PC-3 (cell line): Measurements from ENCODE around the gene TRIP11. TPM values are rescaled to one million over a fixed set of nuclear protein-coding genes. Genes with fewer than 3 reads are reported as not detected.

Source experiments
- ATAC-seq: fragments of 200-7000 bp; cut with Tn5 transposase; 2 replicates; pipeline ENCODE4 v1.9.1; 2020; ENCODE audit warnings: mild to moderate bottlenecking, moderate library complexity
- BruUV-seq: library from RNA; stranded (reverse); fragments of 400-500 nt; replicated peaks from 2 replicates; lab custom pipeline; 2021; lab: Mats Ljungman, UMichigan
- CTCF ChIA-PET: fragments of 300-600 bp; sonication (Branson Sonifier 250); formaldehyde crosslinking; loops from one replicate; lab custom pipeline; 2022; ENCODE audit warnings: antibody characterized with exemption; lab: Charles Lee
- POLR2A ChIA-PET: fragments of 300-600 bp; sonication (Branson Sonifier 250); formaldehyde crosslinking; loops from one replicate; lab custom pipeline; 2022; ENCODE audit warnings: antibody characterized with exemption; ENCODE audit not compliant: unreplicated experiment; lab: Charles Lee
- DNase-seq: peaks from one replicate; pipeline ENCODE4 v3.0.0-alpha.2; 2015
- H2AFZ ChIP-seq: fragments of 300-600 bp; sonication (generic); 2 replicates; pipeline ENCODE4 v1.6.0; 2016; ENCODE audit warnings: antibody characterized with exemption, low read length
- H3F3A ChIP-seq: fragments of 300-600 bp; sonication (generic); one replicate; pipeline ENCODE4 v1.6.0; 2017; ENCODE audit warnings: antibody characterized with exemption, low read length, control low read depth, mild to moderate bottlenecking; ENCODE audit not compliant: unreplicated experiment
- H3K27ac ChIP-seq: fragments of 300-600 bp; sonication (generic); 2 replicates; pipeline ENCODE4 v1.5.1; 2016; ENCODE audit warnings: mild to moderate bottlenecking, low read length
- H3K27me3 ChIP-seq: fragments of 300-600 bp; sonication (generic); 2 replicates; pipeline ENCODE4 v1.6.1; 2016; ENCODE audit warnings: low read length, mixed read lengths
- H3K36me3 ChIP-seq: fragments of 300-600 bp; sonication (generic); 2 replicates; pipeline ENCODE4 v1.6.1; 2016; ENCODE audit warnings: low read depth, mixed run types, low read length, mixed read lengths
- H3K4me1 ChIP-seq: fragments of 300-600 bp; sonication (generic); 2 replicates; pipeline ENCODE4 v1.5.1; 2016; ENCODE audit warnings: low read length; ENCODE audit not compliant: insufficient read depth
- H3K4me2 ChIP-seq: fragments of 300-600 bp; sonication (generic); 2 replicates; pipeline ENCODE4 v1.6.0; 2016; ENCODE audit warnings: low read length
- H3K4me3 ChIP-seq: fragments of 300-600 bp; sonication (generic); 2 replicates; pipeline ENCODE4 v1.5.1; 2016; ENCODE audit warnings: mild to moderate bottlenecking, low read length, mixed read lengths
- H3K79me2 ChIP-seq: fragments of 300-600 bp; sonication (generic); 2 replicates; pipeline ENCODE4 v1.6.1; 2017; ENCODE audit warnings: low read length, mixed read lengths
- H3K9ac ChIP-seq: fragments of 300-600 bp; sonication (generic); 2 replicates; pipeline ENCODE4 v1.6.0; 2016; ENCODE audit warnings: mild to moderate bottlenecking, low read length
- H3K9me2 ChIP-seq: fragments of 300-600 bp; sonication (generic); replicated peaks from 2 replicates; pipeline ENCODE4 v1.6.1; 2016; ENCODE audit warnings: mixed run types, low read length, mixed read lengths
- H3K9me3 ChIP-seq: fragments of 300-600 bp; sonication (generic); 2 replicates; pipeline ENCODE4 v1.6.1; 2016; ENCODE audit warnings: low read length, mixed read lengths
- H4K20me1 ChIP-seq: fragments of 300-600 bp; sonication (generic); 2 replicates; pipeline ENCODE4 v1.6.1; 2016; ENCODE audit warnings: low read length, mixed read lengths
- CTCF ChIP-seq: fragments of 300-600 bp; sonication (generic); conservative IDR thresholded peaks from 2 replicates; pipeline ENCODE4 v1.5.1; 2017; ENCODE audit warnings: antibody characterized with exemption, low read depth, mild to moderate bottlenecking, low read length
- EZH2 ChIP-seq: fragments of 300-600 bp; sonication (generic); IDR thresholded peaks from one replicate; pipeline ENCODE4 v1.6.1; 2017; ENCODE audit warnings: antibody characterized with exemption, mild to moderate bottlenecking, low read length; ENCODE audit not compliant: unreplicated experiment
- EZH2phosphoT487 ChIP-seq: fragments of 300-600 bp; sonication (generic); IDR thresholded peaks from 2 replicates; pipeline ENCODE4 v1.6.1; 2018; ENCODE audit warnings: mild to moderate bottlenecking, antibody characterized with exemption, low read length, borderline replicate concordance
- intact Hi-C: fragments of 100-400 bp; cut with micrococcal nuclease; formaldehyde crosslinking; loops from 2 replicates; pipeline ENCODE4 v1.9.0; 2023
- total RNA-seq: library from RNA; depleted of rRNA; stranded (reverse); fragments of >200 nt; gene quantifications from 2 replicates; pipeline ENCODE4 v1.2.3, GENCODE V29; 2014

The TRIP11 gene
- total RNA-seq, 1 experiment from 2014 or later, result 14.3 TPM

DNA sequence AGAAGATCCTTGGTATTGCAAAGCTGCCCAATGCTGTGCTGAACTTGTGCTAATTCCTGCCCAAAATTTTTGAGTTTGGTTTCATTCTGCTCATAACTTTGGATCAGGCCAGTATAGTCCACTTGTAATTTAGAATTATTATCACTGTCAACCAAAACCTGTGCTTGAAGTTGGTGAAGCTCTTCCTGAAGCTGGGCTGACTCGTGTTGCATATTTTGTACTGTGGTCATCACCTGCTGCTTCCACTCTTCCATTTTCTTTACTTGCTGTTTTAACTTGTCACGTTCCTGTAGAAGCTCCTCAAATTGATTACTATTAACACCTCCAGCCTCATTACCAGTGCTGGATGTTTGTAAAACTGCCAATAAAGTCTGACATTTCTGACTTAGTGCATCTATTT is 35.8 kb downstream of the TRIP11 start:
- peaks cover 19% of the 10 kb centered on the region for H3K4me1 ChIP-seq
- no peak overlapping the region for H3K4me2 ChIP-seq
- H3K79me2 ChIP-seq, result no peaks in the 10 kb centered on the region
- peak; percentile 11 for DNase-seq
- ChIA-PET POLR2A (no interaction called here), CTCF (no interaction called here)
- H3K9ac ChIP-seq, result no peak overlapping the region
- peak; percentile 57; the same call in 1 of the 2 replicates for ATAC-seq
- no peaks in the 10 kb centered on the region for H3K9me3 ChIP-seq
- TF ChIP-seq EZH2phosphoT487 (no peak), EZH2 (no peak), CTCF (no peak)
- H3K9me2 ChIP-seq, result no peaks in the 10 kb centered on the region
- H2AFZ ChIP-seq, result no peak overlapping the region
- H3K36me3 ChIP-seq, result peaks cover 21% of the 10 kb centered on the region; the same call in 1 of the 2 replicates
- BruUV-seq, result no TSS peak
- no peaks in the 10 kb centered on the region for H3K27me3 ChIP-seq
- no peak overlapping the region for H3K27ac ChIP-seq
- no peak overlapping the region for H3K4me3 ChIP-seq
- no peaks in the 10 kb centered on the region for H3F3A ChIP-seq
- intact Hi-C loops, result no loop called here
- no peaks in the 10 kb centered on the region for H4K20me1 ChIP-seq

DNA sequence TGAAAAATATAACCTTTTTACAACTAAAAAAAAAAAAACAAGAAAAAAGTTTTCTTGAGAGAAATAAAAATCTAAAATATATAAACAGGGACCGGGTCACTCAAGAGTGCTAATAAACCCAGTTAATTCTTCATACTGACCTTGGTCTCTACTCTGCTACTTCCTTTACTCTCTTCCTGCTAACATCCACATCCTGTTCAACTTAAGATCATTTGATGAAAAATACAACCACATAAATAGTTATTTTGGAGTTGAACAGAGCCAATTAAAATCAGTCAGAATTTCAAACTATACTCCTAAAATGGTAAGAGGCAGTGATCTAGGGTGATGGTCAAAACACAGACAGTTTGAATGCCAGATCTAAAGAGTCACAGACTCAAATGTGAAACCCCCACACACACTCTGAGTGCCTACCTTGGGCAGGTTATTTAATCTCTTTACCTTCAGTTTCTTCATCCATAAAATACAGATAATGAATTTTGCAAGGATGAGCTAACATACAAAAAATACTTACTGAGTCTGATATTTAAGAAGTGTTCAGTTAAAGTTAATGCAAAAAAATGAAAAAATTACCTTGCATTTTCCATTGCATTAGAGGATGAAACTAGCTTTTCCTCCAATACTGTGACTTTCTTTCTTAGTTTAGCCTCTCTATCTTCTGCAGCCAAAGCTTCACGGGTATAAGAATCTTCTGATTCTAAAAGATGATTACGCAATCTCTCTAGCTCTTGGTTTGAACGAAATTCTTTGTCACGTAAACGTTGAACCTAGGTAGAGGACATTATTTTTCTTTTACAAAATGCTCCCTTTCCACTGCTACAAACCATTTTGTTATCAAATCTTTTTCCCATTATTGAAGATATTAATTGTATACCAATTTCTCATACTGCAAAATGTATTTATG is 40.9 kb downstream of the TRIP11 start:
- Histone ChIP-seq H3K9me2 (no peaks in the 10 kb centered on the region), H3K27ac (no peak overlapping the region), H3K9me3 (no peaks in the 10 kb centered on the region), H3K4me1 (peaks cover 21% of the 10 kb centered on the region), H3K27me3 (no peaks in the 10 kb centered on the region), H2AFZ (no peak overlapping the region), H3K9ac (no peak overlapping the region), H3K4me3 (no peak overlapping the region), H3K36me3 (peaks cover 9% of the 10 kb centered on the region; the same call in 1 of the 2 replicates), H3F3A (no peaks in the 10 kb centered on the region), H3K79me2 (no peaks in the 10 kb centered on the region), H4K20me1 (no peaks in the 10 kb centered on the region), H3K4me2 (no peak overlapping the region)
- DNase-seq, result no peak
- POLR2A ChIA-PET, result no interaction called here
- no peak for ATAC-seq
- BruUV-seq, result no TSS peak
- CTCF ChIA-PET, result no interaction called here
- TF ChIP-seq EZH2phosphoT487 (no peak), CTCF (no peak), EZH2 (no peak)
- intact Hi-C loops, result loop anchor here (5.0 kb wide), 1 partner anchor 347 kb away; no protein-coding TSS in a partner anchor
